OCI-LY1 (cell line): Measurements from ENCODE around the gene LHCGR.
"Not testable (repeated sequence)": the region's sequence is repeated elsewhere in the genome, so short reads cannot be mapped to it uniquely, and the experiment has no call there.

Experiments used
- H2AFZ ChIP-seq: fragments of 200-600 bp; sonication (generic), shearing (Covaris generic); 2 replicates; pipeline ENCODE4 v1.6.0; 2014; ENCODE audit warnings: antibody characterized with exemption, mild to moderate bottlenecking, low read length
- H3F3A ChIP-seq: fragments of 200-600 bp; sonication (generic), shearing (Covaris generic); 2 replicates; pipeline ENCODE4 v1.6.0; 2014; ENCODE audit warnings: mild to moderate bottlenecking, antibody characterized with exemption, low read length, moderate library complexity; ENCODE audit not compliant: insufficient read depth
- H3K27ac ChIP-seq: fragments of 200-600 bp; sonication (generic); 2 replicates; pipeline ENCODE4 v1.5.1; 2014; ENCODE audit warnings: low read length, mixed run types, mild to moderate bottlenecking, low read depth; ENCODE audit not compliant: poor library complexity, severe bottlenecking
- H3K27me3 ChIP-seq: fragments of 200-600 bp; sonication (generic); 2 replicates; pipeline ENCODE4 v1.6.0; 2014; ENCODE audit warnings: antibody characterized with exemption, mild to moderate bottlenecking, low read length, moderate library complexity; ENCODE audit not compliant: insufficient read depth
- H3K36me3 ChIP-seq: fragments of 200-600 bp; sonication (generic); 2 replicates; pipeline ENCODE4 v1.6.1; 2014; ENCODE audit warnings: mild to moderate bottlenecking, antibody characterized with exemption, low read length, moderate library complexity, mixed read lengths; ENCODE audit not compliant: insufficient read depth
- H3K4me1 ChIP-seq: fragments of 200-600 bp; sonication (generic); 2 replicates; pipeline ENCODE4 v1.5.1; 2014; ENCODE audit warnings: mild to moderate bottlenecking, low read length, moderate library complexity; ENCODE audit not compliant: insufficient read depth, severe bottlenecking
- H3K4me2 ChIP-seq: fragments of 200-600 bp; sonication (generic), shearing (Covaris generic); 2 replicates; pipeline ENCODE4 v1.6.1; 2014; ENCODE audit warnings: low read length
- H3K4me3 ChIP-seq: fragments of 200-600 bp; sonication (generic); 2 replicates; pipeline ENCODE4 v1.5.1; 2014; ENCODE audit warnings: low read length, low read depth, mild to moderate bottlenecking, mixed read lengths; ENCODE audit not compliant: poor library complexity, severe bottlenecking
- H3K79me2 ChIP-seq: fragments of 200-600 bp; shearing (Covaris generic); 2 replicates; pipeline ENCODE4 v1.6.1; 2016; ENCODE audit warnings: mixed run types, low read length, mixed read lengths; ENCODE audit not compliant: insufficient read depth
- H3K9ac ChIP-seq: fragments of 200-600 bp; sonication (generic), shearing (Covaris generic); 2 replicates; pipeline ENCODE4 v1.6.1; 2014; ENCODE audit warnings: mild to moderate bottlenecking, low read length, mixed read lengths
- H3K9me2 ChIP-seq: fragments of 200-600 bp; sonication (generic), shearing (Covaris generic); 2 replicates; pipeline ENCODE4 v1.6.1; 2014; ENCODE audit warnings: low read depth, mild to moderate bottlenecking, low read length, mixed read lengths
- H3K9me3 ChIP-seq: fragments of 200-600 bp; shearing (Covaris generic); 2 replicates; pipeline ENCODE4 v1.6.1; 2014; ENCODE audit warnings: low read length, mixed read lengths
- H4K20me1 ChIP-seq: fragments of 200-600 bp; sonication (generic), shearing (Covaris generic); 2 replicates; pipeline ENCODE4 v1.6.0; 2016; ENCODE audit warnings: mild to moderate bottlenecking, low read length; ENCODE audit not compliant: insufficient read depth
- EZH2 ChIP-seq: fragments of 200-600 bp; sonication (generic), shearing (Covaris generic); IDR thresholded peaks from 2 replicates; pipeline ENCODE4 v1.8.0; 2017; ENCODE audit warnings: borderline replicate concordance, mixed run types, mild to moderate bottlenecking, antibody characterized with exemption, low read length, moderate library complexity, mixed read lengths
- TF ChIP-seq, protein P1 (sequence below): fragments of 200-600 bp; sonication (generic), shearing (Covaris generic); IDR thresholded peaks from 2 replicates; pipeline ENCODE4 v1.5.1; 2017; ENCODE audit warnings: mild to moderate bottlenecking, antibody characterized with exemption, low read length, moderate library complexity, mixed read lengths

The LHCGR gene

DNA sequence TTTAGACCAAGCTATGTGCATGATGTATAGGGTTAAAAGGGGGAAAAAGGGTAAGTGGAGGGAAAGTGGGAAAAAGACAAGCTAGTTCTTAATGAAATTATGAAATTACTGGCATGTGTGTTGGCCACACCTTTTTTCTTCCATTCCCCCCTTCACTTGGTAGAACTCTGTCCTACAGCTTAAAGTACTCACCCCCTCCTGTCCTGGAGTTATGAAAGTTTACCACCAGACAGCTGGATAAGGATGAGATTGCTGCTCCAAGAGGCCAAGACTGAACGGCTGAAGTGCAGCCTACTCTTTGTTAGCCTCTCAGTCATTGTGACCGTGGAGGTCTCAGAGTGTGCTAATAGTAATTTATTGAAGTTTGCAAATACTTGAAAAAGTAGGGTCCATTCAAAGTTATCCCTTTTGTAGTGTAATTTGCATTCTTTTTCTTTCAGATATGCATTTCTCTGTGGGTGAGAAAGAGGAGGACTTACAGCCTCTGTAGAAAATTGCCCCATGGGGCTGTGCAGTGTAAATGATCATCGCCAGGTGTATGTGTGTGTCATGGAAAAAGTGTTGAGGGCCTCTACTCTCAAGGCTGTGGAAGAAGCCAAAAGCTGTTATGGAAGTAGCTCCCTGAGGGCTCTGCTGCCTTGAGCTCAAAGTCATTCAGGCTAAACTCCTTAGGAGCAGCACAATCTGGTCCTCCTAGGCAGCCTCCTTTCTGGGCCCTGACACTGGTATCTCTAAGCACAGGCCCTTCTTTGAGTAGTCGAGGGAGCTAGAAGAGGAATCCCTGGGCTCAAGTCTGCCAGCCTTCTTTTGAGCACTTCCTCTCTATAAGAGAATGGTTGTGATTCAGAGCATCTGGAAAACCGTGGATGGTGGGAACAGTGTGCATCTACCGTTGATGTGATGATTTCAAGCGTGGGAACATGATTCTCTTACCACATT is 46.2 kb downstream of the LHCGR start:
- no peak overlapping the region for H3K27ac ChIP-seq
- H3K4me2 ChIP-seq: no peak overlapping the region
- no peaks in the 10 kb centered on the region for H3K79me2 ChIP-seq
- no peak overlapping the region for H2AFZ ChIP-seq
- no peaks in the 10 kb centered on the region for H3K9me3 ChIP-seq
- H3K9ac ChIP-seq: no peak overlapping the region
- H3K27me3 ChIP-seq: peaks cover 3% of the 10 kb centered on the region; the same call in 1 of the 2 replicates
- no peaks in the 10 kb centered on the region for H3K36me3 ChIP-seq
- H3K4me3 ChIP-seq: no peak overlapping the region
- H3K4me1 ChIP-seq: no peaks in the 10 kb centered on the region
- no peaks in the 10 kb centered on the region for H4K20me1 ChIP-seq
- TF ChIP-seq, protein P1, sequence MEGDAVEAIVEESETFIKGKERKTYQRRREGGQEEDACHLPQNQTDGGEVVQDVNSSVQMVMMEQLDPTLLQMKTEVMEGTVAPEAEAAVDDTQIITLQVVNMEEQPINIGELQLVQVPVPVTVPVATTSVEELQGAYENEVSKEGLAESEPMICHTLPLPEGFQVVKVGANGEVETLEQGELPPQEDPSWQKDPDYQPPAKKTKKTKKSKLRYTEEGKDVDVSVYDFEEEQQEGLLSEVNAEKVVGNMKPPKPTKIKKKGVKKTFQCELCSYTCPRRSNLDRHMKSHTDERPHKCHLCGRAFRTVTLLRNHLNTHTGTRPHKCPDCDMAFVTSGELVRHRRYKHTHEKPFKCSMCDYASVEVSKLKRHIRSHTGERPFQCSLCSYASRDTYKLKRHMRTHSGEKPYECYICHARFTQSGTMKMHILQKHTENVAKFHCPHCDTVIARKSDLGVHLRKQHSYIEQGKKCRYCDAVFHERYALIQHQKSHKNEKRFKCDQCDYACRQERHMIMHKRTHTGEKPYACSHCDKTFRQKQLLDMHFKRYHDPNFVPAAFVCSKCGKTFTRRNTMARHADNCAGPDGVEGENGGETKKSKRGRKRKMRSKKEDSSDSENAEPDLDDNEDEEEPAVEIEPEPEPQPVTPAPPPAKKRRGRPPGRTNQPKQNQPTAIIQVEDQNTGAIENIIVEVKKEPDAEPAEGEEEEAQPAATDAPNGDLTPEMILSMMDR: no peak
- TF ChIP-seq EZH2: no peak
- H3K9me2 ChIP-seq: no peaks in the 10 kb centered on the region
- H3F3A ChIP-seq: no peaks in the 10 kb centered on the region

DNA sequence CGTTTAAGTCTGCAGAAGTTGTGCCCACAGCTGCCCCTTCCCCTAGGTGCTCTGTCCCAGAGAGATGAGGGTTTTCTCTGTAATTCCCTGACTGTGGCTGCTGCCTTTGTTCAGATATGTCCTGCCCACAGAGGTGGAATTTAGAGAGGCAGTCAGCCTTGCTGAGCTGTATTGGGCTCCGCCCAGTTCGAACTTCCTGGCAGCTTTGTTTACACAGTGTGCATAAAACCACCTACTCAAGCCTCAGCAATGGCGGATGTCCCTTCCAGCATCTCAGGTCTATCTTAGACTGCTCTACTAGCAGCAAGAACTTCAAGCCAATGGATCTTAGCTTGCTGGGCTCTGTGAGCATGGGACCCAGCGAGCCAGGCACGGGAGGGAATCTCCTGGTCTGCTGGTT is 48.1 kb downstream of the LHCGR start:
- H3K9me2 ChIP-seq: no peaks in the 10 kb centered on the region
- no peaks in the 10 kb centered on the region for H3F3A ChIP-seq
- H3K36me3 ChIP-seq: no peaks in the 10 kb centered on the region
- H3K9ac ChIP-seq: no peak overlapping the region
- H3K9me3 ChIP-seq: no peaks in the 10 kb centered on the region
- H2AFZ ChIP-seq: no peak overlapping the region
- H3K4me1 ChIP-seq: no peaks in the 10 kb centered on the region
- H3K27me3 ChIP-seq: peaks cover 3% of the 10 kb centered on the region; the same call in 1 of the 2 replicates
- TF ChIP-seq, protein P1: no peak
- TF ChIP-seq EZH2: no peak
- H3K4me3 ChIP-seq: no peak overlapping the region
- H3K4me2 ChIP-seq: no peak overlapping the region
- no peak overlapping the region for H3K27ac ChIP-seq
- H4K20me1 ChIP-seq: no peaks in the 10 kb centered on the region
- H3K79me2 ChIP-seq: no peaks in the 10 kb centered on the region

DNA sequence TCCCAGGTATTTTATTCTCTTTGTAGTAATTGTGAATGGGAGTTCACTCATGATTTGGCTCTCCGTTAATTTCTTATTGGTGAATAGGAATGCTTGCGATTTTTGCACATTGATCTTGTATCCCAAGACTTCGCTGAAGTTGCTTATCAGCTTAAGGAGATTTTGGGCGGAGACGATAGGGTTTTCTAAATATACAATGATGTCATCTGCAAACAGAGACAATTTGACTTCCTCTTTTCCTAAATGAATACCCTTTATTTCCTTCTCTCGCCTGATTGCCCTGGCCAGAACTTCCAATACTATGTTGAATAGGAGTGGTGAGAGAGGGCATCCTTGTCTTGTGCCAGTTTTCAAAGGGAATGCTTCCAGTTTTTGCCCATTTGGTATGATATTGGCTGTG is 51.9 kb downstream of the LHCGR start:
- H3K27ac ChIP-seq, H2AFZ ChIP-seq, H3K4me2 ChIP-seq, H3F3A ChIP-seq, H3K9ac ChIP-seq, H3K4me3 ChIP-seq, H3K9me2 ChIP-seq, H3K9me3 ChIP-seq, H4K20me1 ChIP-seq, H3K79me2 ChIP-seq, H3K4me1 ChIP-seq, H3K36me3 ChIP-seq, H3K27me3 ChIP-seq: not testable (repeated sequence)
